CD4-positive, alpha-beta T cell (primary cell): Measurements from ENCODE around the gene PPM1F. TPM values are rescaled to one million over a fixed set of nuclear protein-coding genes. Genes with fewer than 3 reads are reported as not detected.

Experiments
- ATAC-seq: fragments of 200-7000 bp; cut with Tn5 transposase; one replicate; pipeline ENCODE4 v1.10.0; 2022; ENCODE audit warnings: mild to moderate bottlenecking; ENCODE audit not compliant: poor library complexity
- CTCF ChIA-PET: fragments of 350-600 bp; sonication (Branson Sonifier 250); formaldehyde crosslinking; loops from one replicate; lab custom pipeline; 2021; ENCODE audit warnings: antibody characterized with exemption, inconsistent platforms; lab: Charles Lee
- POLR2A ChIA-PET: fragments of 350-600 bp; sonication (Branson Sonifier 250); formaldehyde crosslinking; loops from one replicate; lab custom pipeline; 2021; ENCODE audit warnings: antibody characterized with exemption, inconsistent platforms; lab: Charles Lee
- DNase-seq, 14 experiments: peaks; one replicate each; pipeline ENCODE4 v3.0.0-alpha.2; 2013 to 2020; ENCODE audit warnings: mixed read lengths in 2 of 14
- H3K27ac ChIP-seq, 2 donors: one replicate each; pipeline versions ENCODE4 v1.5.1 to v1.7.0; 2013; ENCODE audit warnings: low read length in 2 of 2, low read depth in 1 of 2, mild to moderate bottlenecking in 1 of 2
- H3K27me3 ChIP-seq, 2 experiments: 1 replicate in 1 of 2; 2 replicates in 1 of 2; pipeline versions ENCODE4 v1.6.1 to v1.7.0; 2013; ENCODE audit warnings: low read length in 2 of 2, control low read depth in 1 of 2, mild to moderate bottlenecking in 1 of 2, moderate library complexity in 1 of 2; ENCODE audit not compliant: insufficient read depth in 2 of 2, control insufficient read depth in 1 of 2
- H3K36me3 ChIP-seq: one replicate; pipeline ENCODE4 v1.6.1; 2013; ENCODE audit warnings: low read length, control low read depth; ENCODE audit not compliant: insufficient read depth
- H3K4me1 ChIP-seq: one replicate; pipeline ENCODE4 v1.6.1; 2013; ENCODE audit warnings: low read length, control low read depth; ENCODE audit not compliant: insufficient read depth
- H3K4me3 ChIP-seq: one replicate; pipeline ENCODE4 v1.5.1; 2013; ENCODE audit warnings: mild to moderate bottlenecking, low read length, moderate library complexity
- H3K9me3 ChIP-seq, 2 experiments: 1 replicate in 1 of 2; 2 replicates in 1 of 2; pipeline versions ENCODE4 v1.6.1 to v1.7.0; 2013; ENCODE audit warnings: low read length in 2 of 2, mild to moderate bottlenecking in 2 of 2, control low read depth in 1 of 2, moderate library complexity in 1 of 2; ENCODE audit not compliant: control insufficient read depth in 1 of 2, insufficient read depth in 1 of 2
- H3K27ac Mint-ChIP-seq: one replicate; pipeline ENCODE4 v1.8.0; 2020; ENCODE audit warnings: mixed read lengths
- H3K27me3 Mint-ChIP-seq: one replicate; pipeline ENCODE4 v1.8.0; 2021; ENCODE audit warnings: mixed read lengths
- H3K36me3 Mint-ChIP-seq: one replicate; pipeline ENCODE4 v1.8.0; 2021; ENCODE audit warnings: low read depth, mixed read lengths
- H3K4me1 Mint-ChIP-seq: one replicate; pipeline ENCODE4 v1.8.0; 2021; ENCODE audit warnings: low read depth, mixed read lengths
- H3K4me3 Mint-ChIP-seq: one replicate; pipeline ENCODE4 v1.8.0; 2020; ENCODE audit warnings: mild to moderate bottlenecking, mixed read lengths
- H3K9me3 Mint-ChIP-seq: one replicate; pipeline ENCODE4 v1.8.0; 2020; ENCODE audit warnings: mixed read lengths
- intact Hi-C, 2 experiments: fragments of 100-400 bp; cut with DNase I in 1 of 2; cut with micrococcal nuclease in 1 of 2; formaldehyde crosslinking; loops; one replicate each; pipeline versions ENCODE4 v1.15.1 to v1.9.0; 2023 to 2025; cut with DNase I, micrococcal nuclease
- total RNA-seq, 174 experiments: library from RNA in 2 of 174; stranded (reverse) in 2 of 174; gene quantifications; one replicate each; pipeline ENCODE4 v1.2.3 and lab custom pipeline; 2021 to 2026
- TF ChIP-seq, protein P1 (sequence below): fragments of 200-600 bp; IDR thresholded peaks from one replicate; pipeline ENCODE4 v1.8.0; 2022; ENCODE audit warnings: antibody characterized with exemption, mild to moderate bottlenecking

The PPM1F gene
- total RNA-seq, 2 experiments from 2014 or later, result 18.0 to 18.3 TPM

DNA sequence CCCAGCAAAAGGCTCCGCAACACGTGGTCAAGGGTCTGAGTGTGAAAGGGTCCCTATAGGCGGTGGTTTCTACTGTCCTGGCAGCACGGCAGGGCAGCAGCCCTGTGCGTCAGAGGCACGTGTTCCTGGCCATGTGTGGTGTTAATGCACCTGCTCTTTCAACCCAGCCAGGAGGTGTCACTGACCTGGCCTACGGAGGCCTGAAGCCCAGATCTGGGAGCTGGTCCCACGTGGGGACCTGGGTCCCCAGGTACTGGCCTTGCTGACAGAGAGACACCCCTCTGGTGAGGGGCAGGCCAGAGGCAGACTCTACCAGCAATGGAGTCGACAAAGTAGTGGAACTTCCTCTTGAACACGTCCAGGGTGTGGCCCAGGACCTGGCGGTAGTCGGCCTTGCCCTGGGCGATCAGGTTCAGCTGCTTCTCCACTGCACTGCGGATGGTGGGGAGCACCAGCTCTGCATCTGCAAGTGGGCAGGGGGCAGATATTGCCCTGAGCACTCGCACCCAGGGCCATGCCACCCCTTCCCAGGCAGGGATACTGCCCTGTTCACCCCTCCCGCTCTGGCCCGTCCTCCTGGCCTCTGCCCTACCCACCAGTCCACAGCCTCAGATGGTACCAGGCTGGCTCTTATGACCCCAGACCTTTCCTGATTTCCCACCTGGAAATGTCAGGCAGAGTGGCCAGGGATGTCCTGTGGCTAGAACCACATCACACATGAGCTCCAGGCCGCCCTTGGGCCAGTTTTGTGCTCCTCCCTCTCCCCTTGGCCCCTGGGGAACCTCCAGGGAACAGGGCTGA lies 6.8 kb upstream of the PPM1F start:
- no peaks in the 10 kb centered on the region for H3K4me1 ChIP-seq
- DNase-seq (no peak), ATAC-seq (no peak)
- Mint-ChIP-seq H3K4me1 (no peaks in the 10 kb centered on the region), H3K27ac (no peak overlapping the region), H3K27me3 (no peaks in the 10 kb centered on the region), H3K36me3 (peaks cover 37% of the 10 kb centered on the region), H3K9me3 (no peaks in the 10 kb centered on the region), H3K4me3 (no peak overlapping the region)
- peaks cover 40% of the 10 kb centered on the region for H3K36me3 ChIP-seq
- H3K27ac ChIP-seq, result no peak overlapping the region
- H3K9me3 ChIP-seq, result no peaks in the 10 kb centered on the region
- ChIA-PET POLR2A (no interaction called here), CTCF (no interaction called here)
- intact Hi-C loops, result no loop called here
- TF ChIP-seq, protein P1, sequence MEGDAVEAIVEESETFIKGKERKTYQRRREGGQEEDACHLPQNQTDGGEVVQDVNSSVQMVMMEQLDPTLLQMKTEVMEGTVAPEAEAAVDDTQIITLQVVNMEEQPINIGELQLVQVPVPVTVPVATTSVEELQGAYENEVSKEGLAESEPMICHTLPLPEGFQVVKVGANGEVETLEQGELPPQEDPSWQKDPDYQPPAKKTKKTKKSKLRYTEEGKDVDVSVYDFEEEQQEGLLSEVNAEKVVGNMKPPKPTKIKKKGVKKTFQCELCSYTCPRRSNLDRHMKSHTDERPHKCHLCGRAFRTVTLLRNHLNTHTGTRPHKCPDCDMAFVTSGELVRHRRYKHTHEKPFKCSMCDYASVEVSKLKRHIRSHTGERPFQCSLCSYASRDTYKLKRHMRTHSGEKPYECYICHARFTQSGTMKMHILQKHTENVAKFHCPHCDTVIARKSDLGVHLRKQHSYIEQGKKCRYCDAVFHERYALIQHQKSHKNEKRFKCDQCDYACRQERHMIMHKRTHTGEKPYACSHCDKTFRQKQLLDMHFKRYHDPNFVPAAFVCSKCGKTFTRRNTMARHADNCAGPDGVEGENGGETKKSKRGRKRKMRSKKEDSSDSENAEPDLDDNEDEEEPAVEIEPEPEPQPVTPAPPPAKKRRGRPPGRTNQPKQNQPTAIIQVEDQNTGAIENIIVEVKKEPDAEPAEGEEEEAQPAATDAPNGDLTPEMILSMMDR, result no peak
- no peaks in the 10 kb centered on the region for H3K27me3 ChIP-seq
- no peak overlapping the region for H3K4me3 ChIP-seq

DNA sequence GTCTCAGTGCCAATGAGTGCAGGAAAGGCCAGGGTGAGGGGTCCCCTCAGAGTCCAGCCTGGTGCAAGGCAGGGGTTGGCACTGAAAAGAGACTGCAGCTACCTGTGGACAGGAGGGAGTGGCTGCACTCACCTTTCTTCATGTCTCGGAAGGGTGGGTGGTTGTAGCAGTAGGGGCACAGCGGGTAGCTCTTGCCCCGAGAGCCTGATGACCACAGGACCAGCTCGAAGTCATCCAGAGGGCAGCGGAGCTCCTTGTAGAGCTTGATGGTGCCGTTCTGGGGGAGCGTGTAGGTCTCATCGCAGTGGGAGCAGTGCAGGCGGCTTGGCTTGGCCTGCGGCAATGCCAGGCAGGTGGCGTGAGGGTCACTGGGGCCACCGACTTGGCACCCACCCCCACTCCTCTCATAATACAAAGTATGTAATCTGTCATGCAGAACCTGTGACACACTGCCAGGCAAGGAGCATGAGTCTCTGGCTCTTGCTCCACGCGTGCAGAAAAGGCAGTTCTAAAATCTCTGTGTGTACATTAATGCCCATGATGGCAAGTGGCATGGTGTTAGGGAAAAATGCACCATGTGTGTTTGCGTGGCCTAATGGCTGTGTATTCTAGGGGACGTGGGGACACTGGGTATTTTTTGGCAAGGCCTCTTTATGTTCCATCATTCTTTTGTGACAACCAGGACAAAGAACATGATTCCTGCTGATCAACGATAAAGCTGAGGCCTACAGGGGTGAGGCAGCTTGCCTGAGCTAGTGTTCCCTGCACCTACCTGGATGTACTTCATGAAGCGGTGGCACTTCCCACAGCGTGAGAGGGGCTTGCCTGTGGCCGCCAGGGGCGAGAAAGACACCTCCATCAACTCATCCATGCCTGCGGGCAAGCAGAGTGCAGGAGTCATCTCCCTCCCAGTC lies 6.0 kb upstream of the PPM1F start:
- DNase-seq (no peak), ATAC-seq (no peak)
- Mint-ChIP-seq H3K4me3 (no peak overlapping the region), H3K27me3 (no peaks in the 10 kb centered on the region), H3K9me3 (no peaks in the 10 kb centered on the region), H3K36me3 (peaks cover 31% of the 10 kb centered on the region), H3K4me1 (no peaks in the 10 kb centered on the region), H3K27ac (no peak overlapping the region)
- intact Hi-C loops, result no loop called here
- Histone ChIP-seq H3K4me3 (no peak overlapping the region), H3K27me3 (no peaks in the 10 kb centered on the region), H3K27ac (no peak overlapping the region), H3K9me3 (no peaks in the 10 kb centered on the region), H3K4me1 (no peaks in the 10 kb centered on the region), H3K36me3 (peaks cover 32% of the 10 kb centered on the region)
- TF ChIP-seq, protein P1, result no peak
- CTCF ChIA-PET, result no interaction called here
- POLR2A ChIA-PET, result no interaction called here

DNA sequence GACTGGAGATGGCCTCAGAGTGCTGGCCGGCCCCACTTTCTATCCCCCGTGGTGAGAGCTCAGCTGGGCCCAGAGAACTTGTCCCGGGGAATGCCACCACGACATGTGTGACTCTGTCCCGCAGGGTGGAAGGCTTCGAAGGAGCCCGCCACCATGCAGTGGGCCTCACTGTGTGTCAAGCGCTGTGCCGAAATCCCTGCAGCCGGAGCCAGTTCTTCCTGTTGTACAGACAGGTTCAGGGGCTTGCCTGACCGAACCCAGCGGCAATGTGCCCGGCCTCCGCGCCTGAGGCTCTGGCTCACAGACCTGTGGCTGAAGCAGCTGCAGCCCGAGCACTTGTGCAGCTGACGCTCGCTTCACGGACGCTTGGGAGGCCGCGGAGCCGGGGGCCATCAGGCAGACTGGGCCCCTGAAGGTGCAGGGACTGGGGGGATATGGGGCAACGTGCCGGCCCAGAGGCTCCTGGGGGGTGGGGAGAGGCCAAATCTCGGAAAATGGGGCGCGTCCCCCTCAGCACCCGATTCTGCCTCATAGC lies 650 bp downstream of the PPM1F start:
- H3K4me1 ChIP-seq, result peaks cover 18% of the 10 kb centered on the region
- ChIA-PET CTCF (interaction anchor here (0.6 to 5.2 kb wide), 18 partner anchors 7 to 345 kb away, joined by 3 to 117 read pairs (median 4); partner anchors contain the start of genes PPIL2 and TOP3B), POLR2A (interaction anchor here (1.0 to 2.5 kb wide), 3 partner anchors 10 to 30 kb away, joined by 3 to 26 read pairs (median 5); partner anchors contain the start of gene TOP3B)
- DNase-seq, result peak in 7 of 14 experiments; percentile 3 to 44 (median 15)
- H3K4me1 Mint-ChIP-seq, result peaks cover 29% of the 10 kb centered on the region
- H3K27me3 ChIP-seq, result no peaks in the 10 kb centered on the region
- no peaks in the 10 kb centered on the region for H3K9me3 Mint-ChIP-seq
- H3K4me3 ChIP-seq, result peak overlapping the region; percentile 73
- H3K4me3 Mint-ChIP-seq, result peak overlapping the region; percentile 89
- intact Hi-C loops, result loop anchor here (1.0 to 5.0 kb wide), 4 partner anchors 13 to 239 kb away; partner anchors contain the start of gene MAPK1 (in 1 of the 2)
- no peaks in the 10 kb centered on the region for H3K36me3 ChIP-seq
- ATAC-seq, result peak; percentile 4
- no peaks in the 10 kb centered on the region for H3K9me3 ChIP-seq
- no peak overlapping the region for H3K27ac Mint-ChIP-seq
- peaks cover 5% of the 10 kb centered on the region for H3K36me3 Mint-ChIP-seq
- H3K27ac ChIP-seq, result no peak overlapping the region
- H3K27me3 Mint-ChIP-seq, result no peaks in the 10 kb centered on the region
- TF ChIP-seq, protein P1, result no peak
